ENCODE results near the gene PRSS57.

The PRSS57 gene

DNA sequence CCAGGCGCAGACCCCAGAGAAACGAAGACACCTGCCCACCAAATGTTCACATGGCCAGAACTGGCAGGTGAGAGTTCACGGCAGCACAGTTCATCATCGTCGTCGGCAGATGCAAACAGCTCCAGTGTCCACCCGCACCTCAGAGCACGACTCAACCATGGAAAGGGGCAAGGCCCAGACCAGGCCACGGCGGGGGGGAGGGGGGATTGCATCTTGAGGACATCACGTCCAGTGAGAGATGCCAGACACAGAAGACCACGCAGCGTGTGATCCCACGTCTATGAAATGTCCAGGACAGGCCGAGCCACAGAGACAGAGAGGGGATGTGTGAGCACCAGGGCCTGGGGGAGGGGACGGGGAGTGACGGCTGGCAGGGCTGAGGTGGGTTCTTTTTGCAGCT is 39.6 kb downstream of the PRSS57 start:
- TF ChIP-seq, protein P1, sequence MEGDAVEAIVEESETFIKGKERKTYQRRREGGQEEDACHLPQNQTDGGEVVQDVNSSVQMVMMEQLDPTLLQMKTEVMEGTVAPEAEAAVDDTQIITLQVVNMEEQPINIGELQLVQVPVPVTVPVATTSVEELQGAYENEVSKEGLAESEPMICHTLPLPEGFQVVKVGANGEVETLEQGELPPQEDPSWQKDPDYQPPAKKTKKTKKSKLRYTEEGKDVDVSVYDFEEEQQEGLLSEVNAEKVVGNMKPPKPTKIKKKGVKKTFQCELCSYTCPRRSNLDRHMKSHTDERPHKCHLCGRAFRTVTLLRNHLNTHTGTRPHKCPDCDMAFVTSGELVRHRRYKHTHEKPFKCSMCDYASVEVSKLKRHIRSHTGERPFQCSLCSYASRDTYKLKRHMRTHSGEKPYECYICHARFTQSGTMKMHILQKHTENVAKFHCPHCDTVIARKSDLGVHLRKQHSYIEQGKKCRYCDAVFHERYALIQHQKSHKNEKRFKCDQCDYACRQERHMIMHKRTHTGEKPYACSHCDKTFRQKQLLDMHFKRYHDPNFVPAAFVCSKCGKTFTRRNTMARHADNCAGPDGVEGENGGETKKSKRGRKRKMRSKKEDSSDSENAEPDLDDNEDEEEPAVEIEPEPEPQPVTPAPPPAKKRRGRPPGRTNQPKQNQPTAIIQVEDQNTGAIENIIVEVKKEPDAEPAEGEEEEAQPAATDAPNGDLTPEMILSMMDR (IDR thresholded peaks at IDR 0.05; ENCODE audit: low read depth, low read length), result no peak

GRCh38 chr19:653425-653824 is 41.8 kb downstream of the PRSS57 start:
- TF ChIP-seq, protein P1 (IDR thresholded peaks at IDR 0.05; ENCODE audit: low read depth, low read length), result no peak
- no peak for DNase-seq (ENCODE audit: extremely low read depth, low read depth)

More for the DNA sequence above, 39.6 kb downstream of the PRSS57 start:
- no peak for DNase-seq (ENCODE audit: extremely low read depth, low read depth)

DNA sequence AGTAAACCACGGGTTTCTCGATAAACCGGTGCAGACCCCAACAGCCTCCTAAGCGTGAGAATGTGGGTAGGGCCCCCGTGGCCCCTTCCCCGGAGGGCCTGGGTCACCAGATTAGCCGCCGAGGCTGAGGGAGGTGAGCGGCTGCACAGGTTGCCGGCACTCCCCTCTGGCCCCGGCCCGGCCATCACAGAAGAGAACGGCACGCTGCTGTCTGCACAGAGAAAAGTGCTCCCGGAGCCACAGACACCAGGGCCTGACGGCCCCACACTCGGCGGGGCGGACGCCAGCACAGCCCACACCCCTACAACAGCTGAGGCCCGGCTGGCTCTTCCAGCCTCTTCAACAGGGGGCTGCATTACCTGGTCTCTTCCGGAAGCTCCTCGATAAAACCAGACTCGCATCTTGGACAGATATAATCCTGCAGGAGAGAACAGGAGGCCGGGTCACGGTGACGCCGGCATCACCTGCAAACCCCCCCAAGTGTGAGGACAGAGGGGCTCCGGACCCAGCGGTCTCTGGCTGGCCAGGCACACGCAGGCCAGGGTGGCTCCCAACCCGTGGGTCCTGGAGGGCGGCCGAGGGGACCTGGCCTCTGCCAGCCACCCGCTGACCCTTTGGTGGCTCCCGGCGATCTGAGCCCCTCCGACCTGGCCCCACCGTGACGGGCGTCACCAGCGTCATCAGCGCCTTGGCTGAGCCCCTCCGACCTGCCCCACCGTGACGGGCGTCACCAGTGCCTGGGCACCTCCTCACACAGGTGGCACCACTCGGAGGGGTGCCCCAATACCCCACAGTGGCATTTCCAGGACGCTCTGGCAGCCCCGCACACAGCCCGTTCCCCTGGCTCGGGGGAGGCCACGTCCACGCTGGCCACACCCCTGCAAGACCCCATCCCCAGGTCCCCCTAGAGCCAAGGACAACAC is 42.5 kb downstream of the PRSS57 start:
- TF ChIP-seq, protein P1 (IDR thresholded peaks at IDR 0.05; ENCODE audit: low read depth, low read length), result no peak
- no peak for DNase-seq (ENCODE audit: extremely low read depth, low read depth)

DNA sequence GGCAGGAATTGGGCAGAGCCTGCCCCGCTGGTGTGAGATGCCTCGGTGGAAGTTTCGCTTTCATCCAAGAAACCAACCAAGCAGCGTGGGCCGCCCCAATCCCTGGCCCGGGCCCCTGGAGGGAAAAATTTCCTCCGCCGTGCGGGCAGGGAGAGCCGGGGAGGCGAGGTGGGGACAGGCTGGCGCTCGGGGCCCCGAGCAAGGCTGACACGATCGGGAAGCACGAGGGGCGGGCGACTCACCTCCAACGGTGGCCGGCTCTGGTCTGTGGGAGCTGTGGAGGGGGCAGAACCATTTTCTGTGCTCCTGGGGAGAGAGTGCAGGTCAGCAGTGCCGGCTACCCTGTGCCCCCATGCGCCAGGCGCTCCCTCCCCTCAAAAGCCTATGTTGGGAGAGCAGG is 43.3 kb downstream of the PRSS57 start:
- no peak for DNase-seq (ENCODE audit: extremely low read depth, low read depth)
- TF ChIP-seq, protein P1 (IDR thresholded peaks at IDR 0.05; ENCODE audit: low read depth, low read length), result no peak

DNA sequence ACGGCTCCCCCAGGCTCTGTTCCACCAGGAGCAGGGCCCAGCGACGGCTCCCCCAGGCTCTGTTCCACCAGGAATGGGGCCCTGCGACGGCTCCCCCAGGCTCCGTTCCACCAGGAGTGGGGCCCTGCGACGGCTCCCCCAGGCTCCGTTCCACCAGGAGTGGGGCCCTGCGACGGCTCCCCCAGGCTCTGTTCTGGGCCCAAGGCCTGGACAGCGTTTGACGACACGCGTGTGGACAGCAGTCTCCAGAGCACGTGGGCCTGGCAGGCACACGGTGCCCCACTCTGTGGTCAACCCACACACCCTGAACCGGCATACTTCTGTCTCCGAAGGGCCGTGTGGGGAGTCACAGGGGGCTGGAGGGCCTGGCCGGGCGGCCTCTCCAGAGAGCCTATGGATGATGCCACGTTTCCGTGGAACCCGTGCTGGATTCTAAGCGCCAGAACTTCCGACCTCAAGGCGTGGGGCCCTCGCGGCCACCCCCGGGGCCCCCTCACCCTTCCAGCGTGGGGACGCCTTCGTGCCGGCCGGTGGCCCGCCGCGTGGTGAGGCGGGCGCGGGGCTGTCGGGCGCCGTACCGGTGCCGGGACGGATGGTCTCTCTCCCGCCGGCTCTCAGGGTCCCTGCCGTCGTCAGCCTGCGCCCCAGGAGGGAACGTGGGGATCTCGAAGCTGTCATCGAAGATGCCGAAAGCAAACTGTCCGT is 44.0 kb downstream of the PRSS57 start:
- TF ChIP-seq, protein P1 (IDR thresholded peaks at IDR 0.05; ENCODE audit: low read depth, low read length), result no peak
- no peak for DNase-seq (ENCODE audit: extremely low read depth, low read depth)

GRCh38 chr19:650121-650520 is 45.1 kb downstream of the PRSS57 start:
- no peak for DNase-seq (ENCODE audit: extremely low read depth, low read depth)

More at GRCh38 chr19:650121-650520, 45.1 kb downstream of the PRSS57 start:
- TF ChIP-seq, protein P1 (IDR thresholded peaks at IDR 0.05; ENCODE audit: low read depth, low read length), result no peak

Measured in AG09319 (cell line).